Breast epithelium (tissue), 4 donors: Measurements from ENCODE around the gene ALDH1L1. TPM values are rescaled to one million over a fixed set of nuclear protein-coding genes. Genes with fewer than 3 reads are reported as not detected.
A peak's percentile ranks its signal among the peaks of the same experiment; 100 is the strongest.

Experiments used
- DNase-seq, 2 donors: peaks; one replicate each; pipeline ENCODE4 v3.0.0-alpha.2; 2019; ENCODE audit warnings: low spot score in 2 of 2
- H3K27ac ChIP-seq, 2 donors: fragments of 200-600 bp; sonication (generic) in 1 of 2; one replicate each; pipeline ENCODE4 v1.5.1; 2016 to 2019; ENCODE audit warnings: mild to moderate bottlenecking in 1 of 2
- H3K27me3 ChIP-seq, 2 donors: fragments of 200-600 bp; sonication (generic) in 1 of 2; one replicate each; pipeline versions ENCODE4 v1.5.1 to v1.6.0; 2017 to 2019; ENCODE audit warnings: control low read depth in 1 of 2, mild to moderate bottlenecking in 1 of 2
- H3K36me3 ChIP-seq: fragments of 200-600 bp; one replicate; pipeline ENCODE4 v1.5.1; 2019
- H3K4me1 ChIP-seq, 2 donors: fragments of 200-600 bp; sonication (generic); one replicate each; pipeline ENCODE4 v1.5.1; 2016 to 2019; ENCODE audit warnings: control low read depth in 1 of 2
- H3K4me3 ChIP-seq, 3 donors: fragments of 200-600 bp; sonication (generic); 1 replicate in 2 of 3; 2 replicates in 1 of 3; pipeline ENCODE4 v1.5.1; 2016 to 2019; ENCODE audit warnings: mild to moderate bottlenecking in 3 of 3, moderate library complexity in 2 of 3
- H3K9me3 ChIP-seq, 2 donors: fragments of 200-600 bp; sonication (generic) in 1 of 2; one replicate each; pipeline ENCODE4 v1.5.1; 2016 to 2019; ENCODE audit warnings: control low read depth in 1 of 2
- CTCF ChIP-seq, 3 donors: fragments of 450-650 bp; IDR thresholded peaks; one replicate each; pipeline ENCODE4 v1.5.1; 2016 to 2017; ENCODE audit warnings: antibody characterized with exemption in 3 of 3, mild to moderate bottlenecking in 3 of 3, moderate library complexity in 3 of 3
- POLR2A ChIP-seq: fragments of 450-650 bp; IDR thresholded peaks from one replicate; pipeline ENCODE4 v1.6.1; 2016; ENCODE audit warnings: antibody characterized with exemption, mild to moderate bottlenecking, moderate library complexity
- POLR2AphosphoS5 ChIP-seq, 3 donors: sonication (generic); formaldehyde crosslinking; IDR thresholded peaks; one replicate each; pipeline ENCODE4 v1.6.1; 2017; ENCODE audit warnings: antibody characterized with exemption in 3 of 3
- intact Hi-C: fragments of 100-400 bp; cut with DNase I; formaldehyde crosslinking; loops from one replicate; pipeline ENCODE4 v1.15.1; 2023; ENCODE audit warnings: low total_unique reads
- total RNA-seq, 3 donors: library from RNA; depleted of rRNA; stranded (reverse); fragments of >200 nt; gene quantifications; one replicate each; pipeline ENCODE4 v1.1.0, GENCODE V29; 2016

ALDH1L1 gene
- total RNA-seq, 3 donors from 2014 or later: 10.8 to 88.3 (median 29.0) TPM

- Histone ChIP-seq H3K4me3 (no peak overlapping the region), H3K9me3 (no peaks in the 10 kb centered on the region), H3K27me3 (peaks cover 0 to under 1% of the 10 kb centered on the region in 2 donors), H3K4me1 (no peaks in the 10 kb centered on the region), H3K36me3 (no peaks in the 10 kb centered on the region), H3K27ac (no peak overlapping the region)
- no peak for TF ChIP-seq POLR2A
- TF ChIP-seq POLR2AphosphoS5 (IDR thresholded peaks at IDR 0.05): no peak
- TF ChIP-seq CTCF (IDR thresholded peaks at IDR 0.05): no peak
- DNase-seq: peak; percentile 73 to 82
- intact Hi-C loops: no loop called here
These were observed 28.3 kb upstream of the ALDH1L1 start for GRCh38 chr3:126208606-126209256.

GRCh38 chr3:126208182-126208581 lies 27.8 kb upstream of the ALDH1L1 start:
- H3K4me1 ChIP-seq: no peaks in the 10 kb centered on the region
- DNase-seq: no peak
- intact Hi-C loops: no loop called here
- H3K27ac ChIP-seq: no peak overlapping the region
- no peak overlapping the region for H3K4me3 ChIP-seq
- no peaks in the 10 kb centered on the region for H3K27me3 ChIP-seq
- no peaks in the 10 kb centered on the region for H3K9me3 ChIP-seq
- TF ChIP-seq POLR2A: no peak
- TF ChIP-seq CTCF (IDR thresholded peaks at IDR 0.05): no peak
- no peak for TF ChIP-seq POLR2AphosphoS5 (IDR thresholded peaks at IDR 0.05)
- H3K36me3 ChIP-seq: no peaks in the 10 kb centered on the region

- no peaks in the 10 kb centered on the region for H3K9me3 ChIP-seq
- no peaks in the 10 kb centered on the region for H3K27me3 ChIP-seq
- no peak for TF ChIP-seq CTCF (IDR thresholded peaks at IDR 0.05)
- TF ChIP-seq POLR2AphosphoS5 (IDR thresholded peaks at IDR 0.05): no peak
- no peak for TF ChIP-seq POLR2A
- H3K36me3 ChIP-seq: no peaks in the 10 kb centered on the region
- no peak overlapping the region for H3K27ac ChIP-seq
- intact Hi-C loops: no loop called here
- H3K4me3 ChIP-seq: no peak overlapping the region
- DNase-seq: no peak
- H3K4me1 ChIP-seq: no peaks in the 10 kb centered on the region
These were observed 26.8 kb upstream of the ALDH1L1 start for GRCh38 chr3:126207166-126207565.

- TF ChIP-seq POLR2AphosphoS5 (IDR thresholded peaks at IDR 0.05) (no peak), CTCF (IDR thresholded peaks at IDR 0.05) (no peak), POLR2A (no peak)
- Histone ChIP-seq H3K4me3 (no peak overlapping the region), H3K36me3 (no peaks in the 10 kb centered on the region), H3K27me3 (no peaks in the 10 kb centered on the region), H3K4me1 (no peaks in the 10 kb centered on the region), H3K9me3 (no peaks in the 10 kb centered on the region), H3K27ac (no peak overlapping the region)
- intact Hi-C loops: no loop called here
- no peak for DNase-seq
These were observed 25.6 kb upstream of the ALDH1L1 start for GRCh38 chr3:126205717-126206655.

- TF ChIP-seq POLR2AphosphoS5 (IDR thresholded peaks at IDR 0.05) (no peak), POLR2A (no peak), CTCF (IDR thresholded peaks at IDR 0.05) (no peak)
- H3K27me3 ChIP-seq: no peaks in the 10 kb centered on the region
- H3K27ac ChIP-seq: no peak overlapping the region
- intact Hi-C loops: no loop called here
- no peaks in the 10 kb centered on the region for H3K4me1 ChIP-seq
- no peaks in the 10 kb centered on the region for H3K36me3 ChIP-seq
- no peak overlapping the region for H3K4me3 ChIP-seq
- no peak for DNase-seq
- no peaks in the 10 kb centered on the region for H3K9me3 ChIP-seq
These were observed 22.3 kb upstream of the ALDH1L1 start for GRCh38 chr3:126202680-126203079.
